NCI-H524 treated with DMSO at 0.1 percent for 48 hours (cell line): ENCODE measurements around the gene HDAC9.

Experiments
- DNase-seq: peaks from one replicate; lab custom pipeline; 2025; lab: John Stamatoyannopoulos, UW

HDAC9 gene

DNA sequence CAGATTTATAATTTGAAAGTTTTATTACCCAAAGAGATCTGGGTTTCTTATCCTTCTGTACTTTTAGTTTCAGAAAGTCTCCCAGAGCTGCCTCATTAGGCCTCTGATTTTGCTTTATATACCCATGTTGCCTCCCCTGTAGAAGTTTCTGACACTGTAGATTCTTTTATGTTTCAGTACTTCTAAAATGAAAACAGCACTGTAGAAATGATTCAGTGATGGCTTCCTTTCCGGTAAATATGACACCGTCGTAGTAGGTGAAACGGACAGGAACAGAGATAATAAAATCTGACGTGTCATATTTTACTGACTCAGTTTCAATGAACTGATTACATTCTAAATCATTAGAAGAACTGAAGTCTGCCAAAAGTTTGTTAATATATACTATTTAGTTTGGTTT is 349.2 kb downstream of the HDAC9 start:
- DNase-seq, result no peak

DNA sequence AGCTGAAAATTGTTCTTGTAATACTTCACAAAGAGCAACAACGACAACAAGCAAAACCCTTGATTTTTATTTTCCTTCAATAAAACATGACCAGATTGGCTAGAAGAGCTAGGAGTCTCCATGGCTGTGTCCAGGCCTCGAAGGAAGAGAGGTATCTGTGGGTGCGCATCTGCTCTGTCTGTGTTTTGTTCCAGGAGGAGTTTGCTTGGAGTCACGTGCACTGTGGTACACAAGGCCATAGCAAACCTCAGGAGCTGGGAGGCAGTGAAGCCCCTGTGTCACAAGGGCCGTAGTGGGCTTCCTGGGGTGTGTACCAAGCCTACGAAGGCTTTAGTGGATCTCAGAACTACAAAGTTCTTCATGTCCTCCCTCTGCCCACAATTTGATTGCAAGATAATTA is 350.2 kb downstream of the HDAC9 start:
- DNase-seq, result no peak

DNA sequence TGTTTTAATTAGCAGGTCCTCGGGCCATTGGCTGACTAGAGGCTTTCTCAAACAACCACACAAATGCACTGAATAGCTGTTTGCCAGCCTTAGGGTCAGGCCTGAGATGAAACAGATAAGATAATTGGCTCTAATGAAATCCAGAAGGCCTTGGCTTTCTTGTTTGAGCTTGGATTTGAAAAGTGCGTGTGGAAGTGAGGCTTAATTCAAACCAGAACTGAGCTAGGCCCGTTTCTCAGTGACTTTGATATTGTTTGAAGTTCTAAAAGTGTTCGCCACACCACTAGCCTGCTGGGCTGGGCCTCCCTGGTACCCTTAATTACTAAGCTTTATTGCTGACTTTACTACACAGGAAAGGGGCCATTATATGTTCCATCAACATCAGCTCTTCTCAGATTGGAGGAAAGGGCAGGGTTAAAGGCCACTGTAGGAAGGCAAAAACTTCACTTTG is 351.2 kb downstream of the HDAC9 start:
- no peak for DNase-seq

DNA sequence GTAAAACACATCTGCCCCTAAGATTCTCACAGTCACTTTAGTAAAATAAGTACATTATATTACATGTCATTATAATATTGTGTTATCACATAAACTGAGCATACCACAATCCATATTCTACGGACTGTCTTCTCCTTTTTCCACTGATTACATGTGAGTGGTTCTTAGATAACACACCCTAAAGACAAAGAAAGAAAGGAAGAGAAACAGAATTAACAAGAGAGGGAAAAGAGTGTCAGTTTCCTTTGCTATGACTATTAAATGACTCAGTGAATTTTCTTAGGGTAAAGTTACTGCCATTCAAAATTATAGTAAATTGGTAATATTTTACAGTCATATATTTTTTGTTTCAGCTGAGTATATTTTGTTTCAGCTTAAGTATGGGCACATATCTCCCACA is 353.6 kb downstream of the HDAC9 start:
- no peak for DNase-seq

DNA sequence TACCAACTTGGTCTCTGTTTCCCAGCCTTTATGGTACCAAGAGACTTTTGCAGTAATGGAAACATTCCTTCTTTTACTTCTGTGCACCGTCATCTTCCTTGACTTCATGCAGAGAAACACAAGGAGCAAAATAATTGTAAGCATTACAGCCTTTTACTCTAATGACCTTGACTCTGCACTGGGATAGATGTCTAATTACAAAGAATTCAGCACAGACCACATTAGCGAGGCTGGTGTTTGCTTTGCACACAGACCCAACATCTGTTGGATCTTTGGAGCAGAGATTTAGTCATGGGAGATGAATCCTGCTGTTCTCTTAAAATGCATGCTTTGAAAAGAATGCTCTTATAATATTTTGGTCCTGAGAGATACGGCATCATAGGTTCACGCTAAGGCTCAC is 360.2 kb downstream of the HDAC9 start:
- no peak for DNase-seq

DNA sequence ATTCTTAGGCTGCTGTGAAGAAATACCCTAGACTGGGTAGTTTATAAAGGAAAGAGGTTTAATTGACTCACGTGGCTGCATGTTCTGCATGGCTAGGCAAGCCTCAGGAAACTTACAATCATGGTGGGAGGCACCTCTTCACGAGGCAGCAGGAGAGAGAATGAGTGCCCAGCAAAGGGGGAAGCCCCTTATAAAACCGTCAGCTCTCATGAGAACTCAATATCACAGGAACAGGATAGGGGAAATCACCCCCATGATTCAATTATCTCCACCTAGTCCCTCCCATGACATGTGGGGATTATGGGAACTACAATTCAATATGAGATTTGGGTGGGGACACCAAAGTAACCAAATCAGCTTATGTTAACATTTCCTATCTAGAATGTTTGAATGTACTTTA is 362.7 kb downstream of the HDAC9 start:
- no peak for DNase-seq

DNA sequence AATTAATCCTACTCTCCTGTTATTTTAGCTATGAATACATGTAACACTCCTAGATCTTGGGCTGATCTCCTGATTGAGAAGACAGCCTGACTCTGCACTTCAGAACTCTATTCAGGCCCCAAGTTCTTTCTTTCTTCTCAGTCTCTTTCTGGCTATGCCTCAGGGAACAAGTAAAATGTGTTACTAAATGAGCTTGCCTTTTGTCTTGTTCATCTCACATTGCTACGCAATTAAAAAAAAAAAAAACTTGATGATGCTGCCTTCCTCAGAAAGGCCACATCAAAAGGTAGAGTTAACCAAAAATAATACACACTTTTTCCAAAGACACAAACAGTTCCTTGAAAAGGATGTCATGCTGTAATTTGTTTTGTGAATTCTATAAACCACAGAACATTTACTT is 363.8 kb downstream of the HDAC9 start:
- DNase-seq, result no peak

DNA sequence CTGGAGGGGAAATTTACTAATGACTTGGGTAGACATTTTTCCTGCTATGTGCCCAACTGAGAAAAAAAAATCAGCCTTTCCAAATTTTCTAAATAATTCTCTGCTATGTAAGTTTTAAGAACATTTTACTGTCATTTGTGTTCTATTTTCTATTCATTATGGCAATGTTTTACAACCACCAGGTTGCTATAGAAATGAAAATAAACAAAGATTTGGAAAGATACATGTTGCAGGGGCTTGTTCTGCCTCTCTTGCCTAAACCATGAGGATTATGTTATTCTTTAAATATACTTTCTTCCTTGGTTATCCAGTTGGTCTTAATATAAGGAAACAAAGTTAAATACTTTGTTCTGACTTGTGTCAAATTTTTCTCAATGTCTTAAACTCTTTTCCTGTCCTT is 364.7 kb downstream of the HDAC9 start:
- DNase-seq, result no peak

DNA sequence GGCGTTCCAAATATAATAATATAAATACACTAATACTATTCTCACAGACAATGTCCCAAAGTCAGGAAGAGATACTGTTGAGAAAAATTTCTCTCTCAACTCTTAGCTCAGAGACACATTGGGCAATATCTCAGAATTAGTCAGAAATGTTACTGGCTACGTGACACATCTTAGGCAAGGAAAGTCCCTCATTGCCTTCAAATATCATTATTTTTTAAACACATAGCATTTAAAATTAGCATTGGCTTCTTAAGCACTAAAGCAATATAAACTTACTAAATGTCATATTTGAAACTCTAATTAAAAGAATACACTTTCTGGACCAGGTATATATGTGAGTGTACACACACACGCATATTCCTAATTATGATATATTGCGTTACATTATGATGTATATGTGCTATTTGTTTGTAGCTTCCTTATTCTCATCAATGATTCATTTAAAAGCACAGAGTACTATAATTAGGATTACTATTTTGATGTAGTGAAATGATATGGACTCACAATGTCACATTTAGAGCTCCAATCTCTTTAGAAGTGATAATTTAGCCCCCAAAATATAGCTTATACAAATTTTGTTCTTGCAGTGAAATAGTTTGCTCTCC is 366.1 kb downstream of the HDAC9 start:
- no peak for DNase-seq

DNA sequence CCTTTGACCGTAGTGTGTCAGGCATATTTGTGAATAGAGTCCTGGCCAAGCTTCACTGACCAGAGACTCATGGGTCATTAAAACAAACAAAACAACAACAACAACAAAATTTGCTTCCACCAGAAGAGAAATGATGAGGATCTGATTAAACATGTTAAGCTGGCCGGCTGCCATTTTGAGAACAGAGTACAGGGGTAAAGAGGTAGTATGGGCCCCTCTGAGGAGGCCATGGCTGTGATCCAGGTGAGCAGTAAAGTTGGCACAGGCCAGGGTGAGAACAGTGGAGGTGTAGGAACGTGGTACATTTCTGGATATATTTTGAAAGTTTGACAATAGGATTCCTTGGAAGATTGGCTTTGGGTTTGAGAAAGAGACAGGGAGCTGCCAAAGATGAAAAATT is 369.4 kb downstream of the HDAC9 start:
- no peak for DNase-seq

DNA sequence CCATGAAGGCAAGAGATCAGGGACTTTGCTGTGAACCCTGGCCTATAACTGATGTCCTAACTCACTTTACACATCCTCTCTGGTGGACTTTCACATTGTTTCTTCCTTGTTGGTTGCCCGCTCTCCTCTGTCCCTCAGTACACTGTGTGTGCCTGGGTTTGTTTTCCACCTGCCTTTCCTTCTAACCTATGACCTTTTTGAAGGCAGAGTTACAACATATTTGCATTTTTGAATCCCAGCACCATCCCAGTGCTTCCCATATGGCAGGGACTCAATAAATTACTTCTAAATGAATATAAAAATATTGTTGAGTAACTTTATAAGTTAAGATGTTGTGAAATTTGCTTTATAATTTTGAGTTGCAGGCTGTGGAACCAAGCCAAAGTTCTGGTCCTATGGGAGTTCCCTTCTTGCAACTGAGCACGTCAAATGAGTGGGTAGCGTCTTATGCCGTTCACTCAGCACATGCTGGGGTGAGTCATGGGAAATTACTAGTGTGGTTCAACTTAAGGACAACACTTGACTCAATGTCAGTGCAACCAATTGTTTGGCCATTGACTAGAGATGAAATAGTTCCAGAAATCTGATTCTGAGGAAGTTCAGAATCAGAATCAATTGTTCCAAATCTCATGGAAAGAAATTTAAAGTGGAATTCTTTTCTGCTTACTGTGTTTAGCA is 370.9 kb downstream of the HDAC9 start:
- no peak for DNase-seq

DNA sequence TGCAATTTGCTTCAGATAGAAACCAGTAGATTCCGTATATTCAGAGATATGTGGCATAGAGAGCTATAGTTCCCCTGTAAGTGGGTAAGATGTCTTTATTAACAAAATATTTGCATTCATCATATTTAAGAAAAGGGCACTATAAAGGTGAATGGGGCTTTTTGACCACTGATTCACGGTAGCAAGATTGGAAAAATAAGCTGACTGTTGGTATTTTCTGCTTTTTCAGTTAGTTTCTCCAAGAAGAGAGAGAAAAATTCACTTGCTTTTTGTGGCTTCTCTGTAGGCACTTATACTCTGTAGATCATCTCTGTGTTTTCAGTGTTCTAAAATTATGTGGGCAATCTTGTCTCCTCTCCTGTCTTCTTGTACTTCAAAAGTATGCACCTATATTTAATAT is 376.8 kb downstream of the HDAC9 start:
- no peak for DNase-seq

DNA sequence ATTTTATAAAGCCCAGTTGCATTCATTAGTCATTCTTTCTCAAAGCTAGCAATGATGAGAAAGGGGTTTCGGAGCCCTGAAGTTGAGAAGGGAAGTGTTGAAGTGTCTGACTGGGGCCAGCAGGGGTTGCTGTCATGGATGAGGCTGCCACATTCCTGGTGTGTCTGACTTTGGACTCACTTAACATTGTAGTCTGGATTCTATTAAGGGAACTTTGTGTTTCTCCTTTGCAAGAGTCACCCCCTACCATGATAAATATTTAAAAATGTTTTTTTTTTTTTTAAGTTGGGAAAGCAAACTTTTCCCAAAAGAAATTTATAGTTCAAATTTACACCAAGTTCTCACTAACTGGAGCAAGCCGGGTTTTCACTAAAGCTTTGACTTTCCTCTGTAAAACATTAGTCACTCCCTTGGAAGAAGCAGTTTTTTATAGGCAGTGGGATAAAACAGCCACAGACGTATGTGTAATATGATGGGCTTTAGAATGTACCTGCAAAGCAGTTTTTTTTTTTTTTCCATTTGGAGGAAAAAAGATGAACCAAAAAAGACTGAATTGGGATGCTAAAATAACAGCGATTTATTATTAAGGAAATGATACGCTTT is 378.3 kb downstream of the HDAC9 start:
- no peak for DNase-seq

DNA sequence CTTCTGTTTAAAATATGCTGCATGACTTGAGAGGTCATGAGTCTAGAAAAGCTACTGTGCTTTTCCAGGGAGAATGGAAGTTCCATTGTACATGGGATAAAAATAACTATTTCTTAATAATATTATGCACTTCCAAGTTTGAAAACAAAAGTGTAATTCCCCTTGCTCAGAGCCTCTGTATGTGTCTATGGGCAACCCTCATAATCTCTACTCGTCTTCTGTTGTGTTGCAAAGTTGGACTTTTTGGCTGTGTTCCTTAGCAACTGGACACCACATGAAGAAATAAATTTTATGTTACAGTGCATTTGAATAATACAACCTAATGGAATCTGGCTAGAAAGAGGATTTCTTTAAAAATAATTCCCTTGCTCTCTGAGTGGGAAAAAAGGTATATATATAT is 379.3 kb downstream of the HDAC9 start:
- DNase-seq, result no peak

DNA sequence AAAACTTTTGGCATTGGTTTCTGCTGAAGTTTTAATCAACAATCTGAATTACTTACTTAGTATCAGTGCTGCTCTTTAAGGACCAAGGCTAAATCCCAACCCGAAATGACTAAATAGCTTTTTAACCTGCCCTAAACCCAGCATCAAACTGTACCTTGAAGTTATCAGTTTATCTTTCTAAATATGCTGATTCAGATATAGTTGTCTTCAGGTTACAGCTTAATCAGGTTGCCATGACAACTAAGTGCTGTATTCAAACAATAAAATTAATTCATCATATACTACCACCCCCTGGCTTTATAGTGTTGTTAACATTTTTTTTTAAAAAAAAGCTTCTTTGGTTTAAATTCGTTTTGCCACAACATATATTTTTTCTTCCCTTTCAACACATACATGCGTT is 382.3 kb downstream of the HDAC9 start:
- DNase-seq, result no peak

DNA sequence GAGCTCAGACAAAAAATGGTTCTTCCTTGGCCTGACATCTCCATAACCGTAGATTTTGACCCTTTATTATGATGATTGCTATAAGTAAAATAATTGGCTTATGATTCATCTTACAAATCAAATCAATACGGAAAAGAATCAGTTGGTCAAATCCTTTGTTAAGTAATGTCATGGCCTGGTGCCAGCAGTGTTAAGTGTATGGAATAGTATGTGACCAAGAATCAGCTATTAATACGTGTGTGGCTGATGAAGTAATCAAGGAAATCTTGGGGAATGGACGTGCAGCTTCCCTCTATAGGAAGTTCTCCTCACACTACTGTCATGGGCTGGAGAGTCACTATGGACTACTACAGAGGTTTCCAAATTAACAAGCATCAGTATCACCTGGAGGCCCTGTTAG is 391.3 kb downstream of the HDAC9 start:
- DNase-seq, result no peak

DNA sequence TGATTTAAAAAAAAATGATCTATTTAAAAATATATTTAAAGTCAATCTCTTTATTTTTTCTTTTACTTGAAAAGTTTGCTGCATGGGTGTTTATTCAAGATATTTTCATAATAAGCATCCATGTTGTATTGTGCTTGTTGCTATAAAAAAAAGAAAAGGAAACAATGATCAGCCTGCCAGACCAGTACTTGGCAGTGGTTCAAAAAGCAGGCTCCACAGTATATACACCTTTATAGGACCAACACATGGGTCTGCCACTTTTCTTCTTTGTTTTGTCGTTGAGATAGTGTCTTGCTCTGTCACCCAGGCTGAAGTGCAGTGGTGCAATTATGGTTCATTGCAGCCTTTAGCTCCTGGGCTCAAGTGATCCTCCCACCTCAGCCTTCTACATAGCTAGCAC is 393.9 kb downstream of the HDAC9 start:
- DNase-seq, result no peak

DNA sequence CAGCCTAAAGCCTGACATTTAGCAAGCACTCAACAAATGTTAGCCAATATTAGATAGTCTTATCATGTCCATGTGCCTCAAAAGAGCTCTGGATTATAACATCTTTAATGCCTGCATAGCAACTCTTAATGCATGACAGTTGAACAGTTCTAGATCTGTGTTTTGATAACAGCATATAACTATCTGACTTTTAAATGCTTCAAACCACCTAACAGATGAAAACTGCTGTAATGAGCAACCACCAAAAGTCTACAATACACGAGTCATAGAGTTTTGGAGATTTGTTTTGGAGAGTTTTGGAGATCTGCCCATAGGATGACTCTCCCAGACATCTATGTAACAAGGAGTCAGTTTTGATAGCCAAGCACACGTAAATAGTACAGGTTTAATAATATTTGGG is 394.6 kb downstream of the HDAC9 start:
- no peak for DNase-seq

DNA sequence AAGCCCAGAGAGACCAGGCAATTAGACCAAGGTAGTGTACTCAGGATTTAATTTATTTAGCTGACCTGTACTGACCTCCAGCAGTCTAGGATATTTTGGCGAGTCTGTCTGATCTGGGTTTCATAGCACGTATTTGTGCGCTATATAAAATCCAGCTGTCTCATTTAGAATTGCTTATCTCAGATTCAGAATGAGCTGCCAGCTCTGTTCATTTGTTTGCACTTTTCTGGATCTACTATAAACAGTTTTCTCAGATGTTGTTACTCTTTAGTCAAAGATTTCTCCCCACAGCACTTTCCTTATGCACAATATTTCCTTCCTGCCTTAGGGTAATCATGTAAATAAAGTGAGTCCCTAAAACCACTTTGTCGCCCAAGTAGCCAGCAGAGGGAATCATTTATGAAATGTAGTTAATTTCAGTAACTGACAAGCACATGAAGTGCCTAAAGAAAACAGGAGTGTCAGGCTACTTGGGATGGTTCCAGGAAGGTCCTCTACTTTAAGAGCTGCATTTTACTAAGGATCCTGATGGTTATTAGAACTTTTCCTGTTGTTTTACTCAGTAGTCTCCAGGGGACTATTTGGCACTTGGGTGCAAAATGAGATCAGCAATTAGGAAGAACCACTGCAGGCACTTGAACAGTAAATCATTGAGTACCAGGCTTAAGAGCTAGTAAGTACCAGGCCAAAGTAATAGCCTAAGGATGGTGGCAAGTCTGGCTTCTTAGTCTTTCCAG is 395.5 kb downstream of the HDAC9 start:
- DNase-seq, result peak; percentile 72

DNA sequence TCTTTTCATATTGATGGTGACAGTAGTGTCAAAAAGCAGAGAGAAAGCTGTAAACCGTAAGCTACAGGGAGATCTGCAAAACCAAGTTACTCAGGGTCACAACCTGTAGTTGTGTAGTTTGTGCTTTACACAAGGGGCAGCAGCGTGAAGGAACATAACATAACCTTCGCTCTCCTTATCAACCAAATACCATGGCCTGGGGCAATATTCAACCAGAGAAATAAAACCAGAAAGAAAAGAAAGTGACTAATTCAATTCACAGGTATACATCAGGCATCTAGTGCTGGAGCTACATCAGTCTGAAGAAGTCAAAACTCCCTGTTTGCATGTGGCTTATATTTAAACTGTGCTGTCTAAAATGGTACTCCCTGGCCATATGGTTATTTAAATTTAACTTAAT is 397.6 kb downstream of the HDAC9 start:
- no peak for DNase-seq

DNA sequence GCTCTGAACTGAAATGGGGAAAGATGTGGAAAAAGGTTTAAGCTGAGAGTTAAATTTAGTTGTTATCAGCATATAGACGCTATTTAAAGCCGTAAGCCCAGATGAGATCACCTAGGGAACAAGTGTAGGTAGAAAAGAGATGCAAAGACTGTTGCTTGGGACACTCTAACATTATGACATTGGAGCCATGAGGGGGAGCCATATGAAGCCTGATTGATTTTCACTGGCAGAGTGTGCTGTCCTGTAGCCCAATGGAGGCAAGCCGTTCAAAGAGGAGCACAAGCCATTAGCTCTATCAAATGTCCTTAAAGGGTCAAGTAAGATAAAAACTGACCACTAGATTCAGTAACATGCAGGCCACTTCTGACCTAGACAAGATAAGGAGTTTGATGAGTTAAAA is 398.6 kb downstream of the HDAC9 start:
- DNase-seq, result no peak

DNA sequence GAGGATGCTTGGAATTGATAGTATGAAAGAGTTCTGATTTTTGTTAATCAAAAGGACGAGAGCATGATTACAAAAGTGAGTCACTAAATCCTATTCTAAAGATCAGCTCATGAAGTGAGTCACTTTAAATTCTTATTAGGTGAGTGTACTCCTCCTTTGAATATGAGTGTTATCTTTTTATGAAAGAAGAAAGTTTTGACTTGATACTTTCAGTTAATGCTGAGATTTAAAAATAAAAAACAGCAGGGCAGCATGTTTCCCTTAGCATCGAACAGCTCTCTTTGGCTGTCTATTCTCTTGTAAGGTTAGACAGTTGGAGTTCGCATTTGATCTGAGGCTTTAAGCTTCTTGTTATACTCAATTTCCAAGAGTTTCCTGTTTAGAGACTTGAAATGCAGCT is 399.9 kb downstream of the HDAC9 start:
- no peak for DNase-seq

DNA sequence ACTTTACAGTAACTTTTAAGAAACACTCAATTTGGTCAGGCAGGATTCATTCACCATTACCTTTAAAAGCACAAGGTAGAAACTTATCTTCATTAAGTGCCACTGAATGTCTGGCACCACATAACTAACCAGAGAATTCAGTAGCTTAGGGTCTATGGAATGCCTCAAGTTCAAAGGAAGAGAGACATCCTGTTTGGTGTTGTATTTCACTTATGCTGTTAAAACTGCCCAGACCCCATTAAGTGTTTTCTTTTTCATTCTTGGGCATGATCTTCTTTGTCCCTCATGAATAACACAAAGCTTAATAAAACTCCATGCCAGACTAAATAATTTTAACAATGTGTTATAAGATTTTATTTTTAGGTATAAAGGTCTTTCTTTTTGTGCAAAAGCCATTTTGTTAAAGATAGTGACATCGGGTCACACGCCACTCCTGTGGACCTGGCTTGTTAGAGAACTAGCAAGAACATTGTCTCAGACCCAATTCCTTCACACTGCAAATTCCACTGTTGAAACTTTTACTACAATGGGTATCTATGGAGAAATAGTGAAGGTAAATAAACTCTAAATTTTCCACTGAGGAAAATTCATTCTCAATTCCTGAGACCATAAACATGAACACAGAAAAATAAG is 400.9 kb downstream of the HDAC9 start:
- no peak for DNase-seq
